Measurements from ENCODE around the gene DRC7. TPM values are rescaled to one million over a fixed set of nuclear protein-coding genes. Genes with fewer than 3 reads are reported as not detected.

Gene DRC7
- total RNA-seq, 1 experiment from 2014 or later: not detected

DNA sequence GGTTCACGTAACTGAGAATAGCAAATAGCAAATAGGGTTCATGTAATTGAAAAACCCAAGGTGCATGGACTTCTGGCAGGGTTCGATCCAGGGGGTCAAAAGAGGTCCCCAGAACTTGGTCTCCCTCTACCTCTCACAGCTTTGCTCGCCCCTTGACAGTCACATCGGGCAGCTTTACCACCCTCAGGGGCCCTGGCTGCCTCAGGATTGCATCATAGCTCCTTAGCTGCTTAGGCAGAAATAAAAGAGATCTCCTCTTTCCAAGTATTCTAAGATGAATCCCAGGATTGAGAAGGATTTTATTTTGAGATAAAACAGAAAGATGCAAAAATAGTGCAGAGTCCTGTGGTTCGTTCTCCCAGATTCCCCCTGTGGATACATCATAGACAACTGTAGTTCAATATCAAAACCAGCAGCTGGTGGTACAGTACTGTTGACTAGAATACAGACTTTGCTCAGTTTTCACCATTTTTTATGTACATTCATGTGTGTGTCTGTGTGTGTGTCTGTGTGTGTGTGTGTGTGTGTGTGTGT, 13.7 kb upstream of the DRC7 start:
- intact Hi-C loops (cut with micrococcal nuclease; ENCODE audit: unreplicated experiment): no loop called here
- in situ Hi-C loops (cut with HindIII; ENCODE audit: low pct_unique_long_range_greater_than_20kb, low sequenced_read_pairs): no loop called here
- Histone ChIP-seq H3K9me3 (ENCODE audit: control insufficient read depth, insufficient read depth, low read depth, low read length) (no peaks in the 10 kb centered on the region), H3K4me3 (ENCODE audit: low read depth in 2 of 2, low read length in 2 of 2) (no peak overlapping the region), H3K4me1 (ENCODE audit: control insufficient read depth, insufficient read depth, low read length) (peaks cover 4% of the 10 kb centered on the region), H3K36me3 (ENCODE audit: control insufficient read depth, insufficient read depth, low read length) (no peaks in the 10 kb centered on the region), H3K27me3 (ENCODE audit: control insufficient read depth, insufficient read depth, low read length) (no peaks in the 10 kb centered on the region), H3K27ac (ENCODE audit: low read length) (no peak overlapping the region)
- ChIA-PET POLR2A (no interaction called here), CTCF (no interaction called here)
- no peak for TF ChIP-seq TCF7L2 (IDR thresholded peaks at IDR 0.05; ENCODE audit: low read depth, low read length)
- TF ChIP-seq SIN3A (IDR thresholded peaks at IDR 0.05; ENCODE audit: borderline replicate concordance, insufficient read depth, low read depth, low read length): no peak
- TF ChIP-seq, protein P1, sequence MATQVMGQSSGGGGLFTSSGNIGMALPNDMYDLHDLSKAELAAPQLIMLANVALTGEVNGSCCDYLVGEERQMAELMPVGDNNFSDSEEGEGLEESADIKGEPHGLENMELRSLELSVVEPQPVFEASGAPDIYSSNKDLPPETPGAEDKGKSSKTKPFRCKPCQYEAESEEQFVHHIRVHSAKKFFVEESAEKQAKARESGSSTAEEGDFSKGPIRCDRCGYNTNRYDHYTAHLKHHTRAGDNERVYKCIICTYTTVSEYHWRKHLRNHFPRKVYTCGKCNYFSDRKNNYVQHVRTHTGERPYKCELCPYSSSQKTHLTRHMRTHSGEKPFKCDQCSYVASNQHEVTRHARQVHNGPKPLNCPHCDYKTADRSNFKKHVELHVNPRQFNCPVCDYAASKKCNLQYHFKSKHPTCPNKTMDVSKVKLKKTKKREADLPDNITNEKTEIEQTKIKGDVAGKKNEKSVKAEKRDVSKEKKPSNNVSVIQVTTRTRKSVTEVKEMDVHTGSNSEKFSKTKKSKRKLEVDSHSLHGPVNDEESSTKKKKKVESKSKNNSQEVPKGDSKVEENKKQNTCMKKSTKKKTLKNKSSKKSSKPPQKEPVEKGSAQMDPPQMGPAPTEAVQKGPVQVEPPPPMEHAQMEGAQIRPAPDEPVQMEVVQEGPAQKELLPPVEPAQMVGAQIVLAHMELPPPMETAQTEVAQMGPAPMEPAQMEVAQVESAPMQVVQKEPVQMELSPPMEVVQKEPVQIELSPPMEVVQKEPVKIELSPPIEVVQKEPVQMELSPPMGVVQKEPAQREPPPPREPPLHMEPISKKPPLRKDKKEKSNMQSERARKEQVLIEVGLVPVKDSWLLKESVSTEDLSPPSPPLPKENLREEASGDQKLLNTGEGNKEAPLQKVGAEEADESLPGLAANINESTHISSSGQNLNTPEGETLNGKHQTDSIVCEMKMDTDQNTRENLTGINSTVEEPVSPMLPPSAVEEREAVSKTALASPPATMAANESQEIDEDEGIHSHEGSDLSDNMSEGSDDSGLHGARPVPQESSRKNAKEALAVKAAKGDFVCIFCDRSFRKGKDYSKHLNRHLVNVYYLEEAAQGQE (IDR thresholded peaks at IDR 0.05; ENCODE audit: insufficient read depth in 1 of 2, low read depth in 2 of 2, low read length in 1 of 2): no peak
- no peak for TF ChIP-seq POLR2AphosphoS5 (IDR thresholded peaks at IDR 0.05; ENCODE audit: low read depth, low read length)
- TF ChIP-seq CTCF (IDR thresholded peaks at IDR 0.05): no peak
- BruUV-seq (replicated peaks): no TSS peak
- ATAC-seq: no peak
- DNase-seq (ENCODE audit: low read depth, low spot score): no peak

DNA sequence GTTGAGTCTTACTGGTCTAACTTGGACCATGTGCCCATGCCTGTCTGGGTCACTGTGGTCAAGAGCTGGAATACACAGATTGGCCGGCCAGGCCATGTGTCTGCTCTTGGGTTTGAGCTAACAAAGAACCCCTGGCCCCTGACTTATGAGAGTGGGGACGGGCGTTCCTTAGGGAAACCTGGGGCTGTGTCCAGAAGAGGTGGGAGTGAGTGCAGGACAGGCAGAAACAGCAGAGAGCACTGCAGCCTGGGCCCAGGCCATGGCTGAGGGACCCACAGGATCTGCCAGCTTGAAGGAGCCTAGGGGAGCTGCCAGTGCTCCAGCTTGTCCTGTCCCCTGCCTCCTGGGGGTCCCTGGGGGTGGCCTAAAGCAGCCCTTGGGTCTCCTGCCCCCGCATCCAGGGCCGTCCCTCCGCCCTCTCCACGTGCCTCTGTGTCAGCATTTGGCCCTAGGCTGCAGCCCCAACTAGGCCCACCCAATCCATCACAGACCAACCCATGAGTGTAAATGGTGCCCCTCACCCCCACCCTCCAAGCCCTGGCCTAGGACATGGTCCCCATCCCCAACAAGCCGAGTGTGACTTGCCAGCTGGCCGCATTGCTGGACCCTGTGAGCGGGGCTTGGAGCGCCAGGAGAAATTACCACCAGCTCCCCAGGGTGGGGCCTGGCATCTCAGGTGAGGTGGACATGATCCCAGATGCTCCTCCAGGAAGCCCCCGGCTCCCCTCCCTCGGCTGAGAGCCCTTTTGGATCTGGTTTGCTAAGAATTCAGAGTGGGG, 12.5 kb upstream of the DRC7 start:
- H3K9me3 ChIP-seq (ENCODE audit: control insufficient read depth, insufficient read depth, low read depth, low read length): no peaks in the 10 kb centered on the region
- intact Hi-C loops (cut with micrococcal nuclease; ENCODE audit: unreplicated experiment) (no loop called here), in situ Hi-C loops (cut with HindIII; ENCODE audit: low pct_unique_long_range_greater_than_20kb, low sequenced_read_pairs) (no loop called here)
- no peaks in the 10 kb centered on the region for H3K36me3 ChIP-seq (ENCODE audit: control insufficient read depth, insufficient read depth, low read length)
- ATAC-seq: no peak
- TF ChIP-seq, protein P1 (IDR thresholded peaks at IDR 0.05; ENCODE audit: insufficient read depth in 1 of 2, low read depth in 2 of 2, low read length in 1 of 2): no peak
- TF ChIP-seq TCF7L2 (IDR thresholded peaks at IDR 0.05; ENCODE audit: low read depth, low read length): no peak
- TF ChIP-seq POLR2AphosphoS5 (IDR thresholded peaks at IDR 0.05; ENCODE audit: low read depth, low read length): no peak
- TF ChIP-seq SIN3A (IDR thresholded peaks at IDR 0.05; ENCODE audit: borderline replicate concordance, insufficient read depth, low read depth, low read length): no peak
- no peak for TF ChIP-seq CTCF (IDR thresholded peaks at IDR 0.05)
- no peaks in the 10 kb centered on the region for H3K27me3 ChIP-seq (ENCODE audit: control insufficient read depth, insufficient read depth, low read length)
- no peak overlapping the region for H3K4me3 ChIP-seq (ENCODE audit: low read depth in 2 of 2, low read length in 2 of 2)
- no peak for DNase-seq (ENCODE audit: low read depth, low spot score)
- ChIA-PET CTCF (no interaction called here), POLR2A (no interaction called here)
- H3K4me1 ChIP-seq (ENCODE audit: control insufficient read depth, insufficient read depth, low read length): peaks cover 3% of the 10 kb centered on the region; the same call in 1 of the 2 replicates
- no peak overlapping the region for H3K27ac ChIP-seq (ENCODE audit: low read length)
- no TSS peak for BruUV-seq (replicated peaks)
